ENCODE results near the gene TAF15. TPM values are rescaled to one million over a fixed set of nuclear protein-coding genes. Genes with fewer than 3 reads are reported as not detected.
A peak's percentile ranks its signal among the peaks of the same experiment; 100 is the strongest.

TAF15 gene
- total RNA-seq, 4 donors from 2014 or later: 62.8 to 115 (median 88.4) TPM

GRCh38 chr17:35849469-35850348 is 40.4 kb downstream of the TAF15 start:
- H3K36me3 ChIP-seq: peaks cover 0 to 67% (median 0%) of the 10 kb centered on the region in 3 donors
- TF ChIP-seq POLR2A (IDR thresholded peaks at IDR 0.05): no peak
- peak; percentile 55 to 71 (median 58) for TF ChIP-seq CTCF (IDR thresholded peaks at IDR 0.05)
- TF ChIP-seq EP300 (IDR thresholded peaks at IDR 0.05): no peak
- peaks cover 0 to 27% (median 0%) of the 10 kb centered on the region in 4 donors for H3K4me1 ChIP-seq
- no peak overlapping the region for H3K27ac ChIP-seq
- no peak overlapping the region for H3K4me3 ChIP-seq
- DNase-seq (ENCODE audit: low spot score in 2 of 2): peak in 1 of 2 donors; percentile 22
- no peaks in the 10 kb centered on the region for H3K9me3 ChIP-seq
- H3K27me3 ChIP-seq: no peaks in the 10 kb centered on the region
- 71 to 74% methylated on average over 7 of the region's 7 CpGs for whole genome bisulfite sequencing, 2 donors

- no peak for DNase-seq (ENCODE audit: low spot score in 2 of 2)
- WGBS, 2 donors: 65 to 72% methylated on average over 5 of the region's 5 CpGs
- no peaks in the 10 kb centered on the region for H3K9me3 ChIP-seq
- H3K4me3 ChIP-seq: no peak overlapping the region
- no peak for TF ChIP-seq CTCF (IDR thresholded peaks at IDR 0.05)
- TF ChIP-seq EP300 (IDR thresholded peaks at IDR 0.05): no peak
- TF ChIP-seq POLR2A (IDR thresholded peaks at IDR 0.05): no peak
- H3K27me3 ChIP-seq: no peaks in the 10 kb centered on the region
- no peaks in the 10 kb centered on the region for H3K4me1 ChIP-seq
- peaks cover 0 to 30% (median 0%) of the 10 kb centered on the region in 3 donors for H3K36me3 ChIP-seq
- H3K27ac ChIP-seq: no peak overlapping the region
These were observed 46.7 kb downstream of the TAF15 start for GRCh38 chr17:35855965-35856364.

- WGBS, 2 donors: 82 to 85% methylated on average over 2 of the region's 2 CpGs
- Histone ChIP-seq H3K9me3 (no peaks in the 10 kb centered on the region), H3K4me1 (no peaks in the 10 kb centered on the region), H3K36me3 (peaks cover 0 to 29% (median 0%) of the 10 kb centered on the region in 3 donors), H3K27ac (no peak overlapping the region), H3K27me3 (no peaks in the 10 kb centered on the region), H3K4me3 (no peak overlapping the region)
- no peak for DNase-seq (ENCODE audit: low spot score in 2 of 2)
- no peak for TF ChIP-seq POLR2A (IDR thresholded peaks at IDR 0.05)
- TF ChIP-seq EP300 (IDR thresholded peaks at IDR 0.05): no peak
- TF ChIP-seq CTCF (IDR thresholded peaks at IDR 0.05): no peak
These were observed 47.3 kb downstream of the TAF15 start for GRCh38 chr17:35856603-35857002.

GRCh38 chr17:35864853-35865252 is 55.6 kb downstream of the TAF15 start:
- Histone ChIP-seq H3K4me3 (no peak overlapping the region), H3K4me1 (peaks cover 0 to 2% (median 0%) of the 10 kb centered on the region in 4 donors), H3K9me3 (no peaks in the 10 kb centered on the region), H3K27me3 (no peaks in the 10 kb centered on the region), H3K36me3 (peaks cover 0 to 6% (median 0%) of the 10 kb centered on the region in 3 donors), H3K27ac (no peak overlapping the region)
- 82 to 84% methylated on average over 7 of the region's 7 CpGs for WGBS, 2 donors
- TF ChIP-seq CTCF (IDR thresholded peaks at IDR 0.05) (no peak), EP300 (IDR thresholded peaks at IDR 0.05) (no peak), POLR2A (IDR thresholded peaks at IDR 0.05) (no peak)
- no peak for DNase-seq (ENCODE audit: low spot score in 2 of 2)

All from tibial nerve (tissue), 4 donors.